ENCODE data around the gene NRL.

The NRL gene

DNA sequence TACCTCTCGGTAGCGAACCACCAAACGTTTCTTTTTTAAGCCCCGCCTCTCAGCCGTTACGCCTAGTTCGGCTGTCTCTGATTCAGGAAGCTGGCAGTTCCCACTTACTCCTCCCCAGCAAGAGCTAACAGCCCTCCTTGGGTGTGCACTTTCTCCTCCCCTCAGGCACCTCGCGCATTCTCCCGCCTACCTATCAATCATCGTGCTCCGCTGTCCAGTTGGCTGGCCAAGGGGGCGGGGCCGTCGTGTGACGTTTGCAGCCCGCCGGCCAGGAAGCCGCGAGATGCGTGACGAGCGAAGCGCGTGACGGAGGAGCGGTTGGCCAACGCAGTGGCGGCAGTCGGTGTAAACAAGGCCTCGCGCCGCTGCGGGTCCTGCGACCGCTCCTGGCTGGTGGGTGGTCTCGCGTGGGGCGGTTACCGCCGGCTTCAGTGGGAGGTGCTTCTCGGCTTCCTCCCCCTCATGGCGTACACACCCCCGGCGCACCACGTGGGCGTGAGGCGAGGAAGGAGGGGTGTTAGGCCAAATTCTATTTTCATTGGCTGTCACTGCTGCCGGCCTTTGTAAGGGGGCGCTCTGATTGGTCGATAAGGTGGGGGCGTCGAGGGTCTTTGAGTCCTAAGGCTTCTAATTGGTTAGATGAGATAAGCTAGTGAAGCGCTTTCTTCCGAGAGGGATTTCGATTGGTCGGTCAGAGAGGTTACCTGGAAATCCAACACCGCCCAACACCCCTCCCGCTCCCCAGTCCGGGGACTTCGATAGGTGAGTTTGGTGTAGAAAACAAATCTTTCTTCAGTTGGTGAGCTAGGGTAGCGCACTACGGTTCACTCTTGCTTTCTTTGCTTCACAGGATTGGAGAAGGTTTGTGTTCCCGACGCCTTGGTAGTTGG, at the start of gene NRL, which contains the start of gene DCAF11:
TSS of gene NRL (minus strand) at position 418 of the 890 bp plus-strand sequence. CDS start 32,101 bp downstream, outside the sequence.
TSS of gene DCAF11 (plus strand) at position 246 of the 890 bp plus-strand sequence. CDS start 818 bp downstream, outside the sequence.
- DNase-seq, result peak; percentile 97 to 100 (median 100)

GRCh38 chr14:24162093-24162492, 47.3 kb upstream of the NRL start:
- peak in 2 of 58 donors; percentile 10 to 35 for DNase-seq

GRCh38 chr14:24160850-24161804, 46.4 kb upstream of the NRL start, which contains the start of gene IRF9:
Gene IRF9 (plus strand): TSS chr14:24161265. CDS start chr14:24162145, 880 bp downstream.
- DNase-seq, result peak; percentile 43 to 99 (median 92)

GRCh38 chr14:24160499-24160849, 45.7 kb upstream of the NRL start:
- DNase-seq, result no peak

- no peak for DNase-seq
These were observed 45.2 kb upstream of the NRL start for GRCh38 chr14:24159777-24160498.

GRCh38 chr14:24157331-24157730, 42.6 kb upstream of the NRL start:
- DNase-seq, result no peak

DNA sequence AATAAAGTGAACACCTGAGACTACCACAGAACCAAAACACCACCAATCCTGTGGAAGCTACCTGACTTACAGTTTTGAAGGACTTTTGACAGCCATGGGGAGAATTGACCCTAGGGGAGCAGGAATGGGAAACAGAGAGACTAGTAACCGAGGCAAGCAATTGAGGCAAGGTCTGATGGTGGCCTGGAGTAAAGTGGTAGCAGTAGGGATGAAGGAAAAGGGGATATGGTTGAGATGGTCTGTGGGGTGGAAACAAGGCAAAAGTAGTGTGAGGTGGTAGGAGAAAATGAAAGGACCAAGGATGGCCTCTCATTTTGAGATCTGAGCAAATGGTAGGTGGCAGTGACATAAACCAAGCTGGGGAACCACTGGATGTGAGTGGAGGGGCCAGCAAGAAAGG, 42.1 kb upstream of the NRL start:
- no peak for DNase-seq

- no peak for DNase-seq
These were observed 40.4 kb upstream of the NRL start for GRCh38 chr14:24155100-24155499.

- DNase-seq, result no peak
These were observed 36.8 kb upstream of the NRL start for GRCh38 chr14:24151404-24152080.

DNA sequence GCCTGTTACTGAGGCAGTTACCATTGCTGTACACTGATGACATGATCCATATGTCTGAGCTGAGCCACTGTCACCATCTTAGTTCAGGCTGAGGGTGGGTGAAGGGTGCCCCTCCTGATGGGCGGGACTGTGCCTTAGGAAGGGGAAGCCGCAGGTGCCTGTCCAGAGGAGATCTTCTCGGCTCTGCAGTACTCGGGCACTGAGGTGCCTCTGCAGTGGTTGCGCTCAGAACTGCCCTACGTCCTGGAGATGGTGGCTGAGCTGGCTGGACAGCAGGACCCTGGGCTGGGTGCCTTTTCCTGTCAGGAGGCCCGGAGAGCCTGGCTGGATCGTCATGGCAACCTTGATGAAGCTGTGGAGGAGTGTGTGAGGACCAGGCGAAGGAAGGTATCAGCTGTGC, 36.2 kb upstream of the NRL start:
- DNase-seq, result no peak

GRCh38 chr14:24150567-24150966, 35.8 kb upstream of the NRL start:
- DNase-seq, result no peak

- no peak for DNase-seq
These were observed 35.3 kb upstream of the NRL start for GRCh38 chr14:24150061-24150460.

DNA sequence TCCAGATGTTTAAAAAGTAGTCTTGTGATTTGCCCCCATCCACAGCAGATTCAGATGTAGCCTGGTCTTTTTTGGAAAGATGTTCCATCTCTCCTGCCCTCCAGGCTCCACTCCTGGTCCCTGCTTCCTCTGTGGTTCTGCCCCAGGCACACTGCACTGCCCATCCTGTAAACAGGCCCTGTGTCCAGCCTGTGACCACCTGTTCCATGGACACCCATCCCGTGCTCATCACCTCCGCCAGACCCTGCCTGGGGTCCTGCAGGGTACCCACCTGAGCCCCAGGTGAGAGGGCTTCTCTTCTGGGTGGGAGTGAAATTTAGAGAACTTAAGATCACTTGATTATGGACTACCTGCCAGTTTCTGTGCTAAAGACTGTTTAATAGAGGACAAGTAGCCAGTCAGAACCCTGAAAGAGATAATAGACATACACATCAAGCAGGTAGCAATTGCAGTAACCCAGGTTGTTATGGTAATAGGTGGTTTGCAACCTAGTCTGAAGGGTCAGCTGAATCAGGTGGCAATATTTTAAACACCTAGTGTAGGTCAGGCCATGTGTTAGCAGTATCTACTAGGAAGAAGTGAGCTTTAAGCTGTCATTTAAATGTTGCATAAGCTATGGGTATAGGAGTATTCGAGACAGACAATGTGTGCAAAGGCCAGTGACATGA, 34.7 kb upstream of the NRL start:
- no peak for DNase-seq

DNA sequence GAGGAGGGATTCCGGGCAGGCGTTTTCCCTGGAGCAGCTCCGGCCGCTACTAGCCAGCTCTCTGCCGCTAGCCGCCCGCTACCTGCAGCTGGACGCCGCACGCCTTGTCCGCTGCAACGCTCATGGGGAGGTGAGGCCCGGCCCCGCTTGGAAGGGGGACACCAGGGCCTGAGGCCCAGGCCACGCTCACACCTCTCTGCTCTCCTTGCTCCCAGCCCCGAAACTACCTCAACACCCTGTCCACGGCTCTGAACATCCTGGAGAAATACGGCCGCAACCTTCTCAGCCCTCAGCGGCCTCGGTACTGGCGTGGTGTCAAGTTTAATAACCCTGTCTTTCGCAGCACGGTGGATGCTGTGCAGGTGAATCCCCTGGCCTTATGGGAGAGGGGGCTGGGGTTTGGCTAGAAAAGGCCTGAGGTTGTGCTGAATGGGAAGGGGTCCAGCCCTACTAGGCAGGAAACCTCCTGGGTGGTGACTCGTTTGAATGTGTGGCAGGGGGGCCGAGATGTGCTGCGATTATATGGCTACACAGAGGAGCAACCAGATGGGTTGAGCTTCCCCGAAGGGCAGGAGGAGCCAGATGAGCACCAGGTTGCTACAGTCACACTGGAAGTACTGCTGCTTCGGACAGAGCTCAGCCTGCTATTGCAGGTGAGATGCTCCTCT, 33.1 kb upstream of the NRL start:
- DNase-seq, result peak in 2 of 58 donors; percentile 44 to 53

DNA sequence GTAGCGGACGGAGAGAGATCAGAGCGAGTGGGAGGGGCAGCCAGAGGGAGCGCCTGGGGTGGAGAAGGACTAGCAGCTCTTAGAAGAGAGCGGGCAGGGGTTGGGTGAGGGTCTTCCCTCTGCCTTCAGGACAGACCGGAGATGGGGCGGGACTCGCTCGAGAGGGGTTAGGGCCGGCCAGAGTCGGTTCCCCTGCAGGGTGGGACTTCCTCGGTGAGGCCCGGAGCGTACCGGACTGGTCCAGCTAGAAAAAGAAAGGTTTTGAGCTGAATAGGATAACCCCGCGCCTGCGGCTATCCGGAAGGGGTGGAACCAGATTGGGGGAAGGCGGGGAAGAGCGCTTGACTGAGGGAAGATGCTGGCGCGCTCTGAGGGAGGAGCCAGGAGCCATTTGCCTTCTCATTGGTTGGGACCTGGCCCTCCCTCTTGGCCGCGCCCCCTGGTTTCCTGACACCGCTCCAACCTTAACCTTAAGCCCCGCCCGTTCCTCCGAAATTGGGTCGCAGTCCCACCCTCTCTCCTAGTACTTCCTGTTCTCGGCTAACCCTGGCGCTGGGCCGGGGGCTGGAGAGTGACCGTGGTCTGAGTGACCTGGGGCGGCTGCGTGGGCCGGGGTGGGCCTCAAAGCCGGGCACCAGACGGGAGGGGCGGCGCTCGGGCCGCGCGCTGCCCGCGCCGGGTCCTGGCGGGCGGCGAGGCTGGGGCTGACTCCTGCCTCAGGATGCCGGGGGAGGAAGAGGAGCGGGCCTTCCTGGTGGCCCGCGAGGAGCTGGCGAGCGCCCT, 32.4 kb upstream of the NRL start, which contains the start of gene RNF31:
TSS of gene RNF31 (plus strand) at position 521 of the 783 bp plus-strand sequence. CDS start at position 722, 201 bp downstream.
- DNase-seq, result peak; percentile 73 to 98 (median 96)

DNA sequence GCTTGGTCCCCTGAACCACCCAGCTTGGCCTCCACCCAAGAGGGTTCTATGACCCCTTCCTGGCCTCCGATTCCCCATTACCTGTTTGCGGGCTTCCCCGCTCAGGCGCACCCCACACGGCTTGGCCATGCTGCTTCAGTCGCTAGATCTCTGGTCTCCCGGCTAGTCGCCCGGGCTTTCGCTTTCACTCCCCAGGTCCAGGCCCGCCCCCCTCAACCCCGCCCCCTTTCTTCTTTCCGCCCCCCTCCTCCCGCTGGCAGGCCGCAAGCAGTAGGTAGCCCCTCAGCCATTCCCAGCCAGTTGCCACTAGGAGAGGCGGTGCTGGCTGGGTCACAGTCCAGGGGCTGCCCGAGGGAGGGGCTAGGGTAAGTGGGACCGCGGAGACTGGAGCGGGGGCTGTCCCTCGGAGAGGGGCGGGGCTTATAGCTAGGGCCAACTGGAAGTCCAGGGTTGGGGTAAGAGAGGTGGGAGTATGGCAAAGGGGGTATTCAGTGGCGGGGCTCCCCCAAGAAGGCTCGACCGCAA, 31.8 kb upstream of the NRL start, which contains the start of gene PSME2:
TSS of gene PSME2 (minus strand) at position 158 of the 525 bp plus-strand sequence. CDS start at position 129, 29 bp downstream.
- DNase-seq, result peak in 57 of 58 donors; percentile 57 to 91 (median 83)

DNA sequence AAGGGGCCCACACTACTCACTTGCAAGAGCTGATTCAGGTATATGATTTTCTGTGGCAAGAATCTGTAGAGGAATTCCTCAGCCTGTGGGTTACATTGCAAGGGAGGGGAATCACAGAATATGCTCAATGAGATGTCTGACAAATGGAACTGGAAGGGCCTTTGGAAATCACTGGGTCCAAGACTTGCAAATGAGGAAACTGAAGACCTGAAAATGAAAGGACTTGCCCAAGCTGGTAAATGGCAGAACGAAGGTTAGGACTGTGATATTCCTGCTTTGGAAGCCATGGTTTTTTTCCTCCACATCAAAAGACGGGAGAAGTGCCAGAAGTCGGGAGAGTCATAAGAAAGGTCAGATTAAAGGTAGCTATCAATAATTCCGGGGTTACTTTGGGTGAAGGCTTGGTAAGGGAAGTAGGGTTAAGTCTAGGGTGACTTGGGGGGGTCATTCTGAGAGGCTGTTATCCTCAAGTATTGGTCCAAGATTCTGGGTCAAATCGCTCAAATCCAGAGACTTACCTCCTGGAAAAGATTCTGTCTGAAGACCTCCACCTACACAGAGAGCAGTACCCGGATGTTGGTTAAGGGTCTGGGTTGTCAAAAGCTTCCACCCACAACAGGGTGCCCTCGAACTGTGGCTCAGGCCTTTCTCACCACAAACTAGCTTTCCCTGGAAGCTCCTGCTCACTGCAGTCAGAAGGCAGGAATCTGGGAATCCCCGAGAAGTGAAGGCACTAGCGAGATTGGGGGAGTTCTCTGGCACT, 31.1 kb upstream of the NRL start:
- no peak for DNase-seq

Data from anterior cingulate cortex (tissue), 58 donors.